Natural killer cell (primary cell): ENCODE data around the gene VEGFB. TPM values are rescaled to one million over a fixed set of nuclear protein-coding genes. Genes with fewer than 3 reads are reported as not detected.
A peak's percentile ranks its signal among the peaks of the same experiment; 100 is the strongest.

Source experiments
- ATAC-seq, 3 donors: fragments of 150-1000 bp in 2 of 3; fragments of 200-7000 bp in 1 of 3; cut with Tn5 transposase; 1 replicate in 1 of 3; 2 replicates in 2 of 3; pipeline ENCODE4 v1.10.0; 2021; ENCODE audit warnings: mild to moderate bottlenecking in 2 of 3, moderate library complexity in 2 of 3
- DNase-seq, 2 donors: peaks; one replicate each; pipeline versions ENCODE4 v3.0.0 to v3.0.0-alpha.2; 2013 to 2021; ENCODE audit warnings: mixed read lengths in 1 of 2
- H3K27ac ChIP-seq: one replicate; pipeline ENCODE4 v1.5.1; 2013; ENCODE audit warnings: mild to moderate bottlenecking, low read length
- H3K27me3 ChIP-seq: one replicate; pipeline ENCODE4 v1.6.1; 2013; ENCODE audit warnings: low read length; ENCODE audit not compliant: control insufficient read depth, insufficient read depth
- H3K36me3 ChIP-seq: one replicate; pipeline ENCODE4 v1.6.1; 2013; ENCODE audit warnings: low read length; ENCODE audit not compliant: control insufficient read depth, insufficient read depth
- H3K4me1 ChIP-seq: one replicate; pipeline ENCODE4 v1.6.1; 2013; ENCODE audit warnings: low read length; ENCODE audit not compliant: control insufficient read depth, insufficient read depth
- H3K4me3 ChIP-seq: one replicate; pipeline ENCODE4 v1.5.1; 2013; ENCODE audit warnings: low read length
- H3K9me3 ChIP-seq: one replicate; pipeline ENCODE4 v1.6.1; 2013; ENCODE audit warnings: low read length; ENCODE audit not compliant: control insufficient read depth, insufficient read depth
- H3K27ac Mint-ChIP-seq, 2 donors: one replicate each; pipeline ENCODE4 v1.8.0; 2022; ENCODE audit warnings: mild to moderate bottlenecking in 2 of 2, mixed read lengths in 2 of 2, moderate library complexity in 1 of 2
- H3K27me3 Mint-ChIP-seq, 2 donors: one replicate each; pipeline ENCODE4 v1.8.0; 2022; ENCODE audit warnings: low read depth in 2 of 2, mixed read lengths in 2 of 2
- H3K36me3 Mint-ChIP-seq: one replicate; pipeline ENCODE4 v1.8.0; 2022; ENCODE audit warnings: mixed read lengths
- H3K4me1 Mint-ChIP-seq, 2 donors: one replicate each; pipeline ENCODE4 v1.8.0; 2022; ENCODE audit warnings: mixed read lengths in 2 of 2
- H3K4me3 Mint-ChIP-seq: one replicate; pipeline ENCODE4 v1.8.0; 2022; ENCODE audit warnings: mild to moderate bottlenecking, moderate library complexity, mixed read lengths
- H3K9me3 Mint-ChIP-seq, 2 donors: one replicate each; pipeline ENCODE4 v1.8.0; 2022; ENCODE audit warnings: mixed read lengths in 2 of 2
- WGBS: methylation state at CpG from one replicate; pipeline ENCODE4 v1.1.7; 2013; ENCODE audit warnings: missing lambda C conversion rate; ENCODE audit not compliant: insufficient coverage; 5-methylcytosine and 5-hydroxymethylcytosine counted together
- intact Hi-C: fragments of 100-400 bp; cut with micrococcal nuclease; formaldehyde crosslinking; loops from one replicate; pipeline ENCODE4 v1.14.2; 2022
- total RNA-seq, 4 donors: library from RNA; stranded (reverse); fragments of 120-200 nt in 1 of 4; gene quantifications; one replicate each; pipeline versions ENCODE4 v1.2.3 to v1.2.4, GENCODE V29; 2013 to 2022
- TF ChIP-seq, protein P1 (sequence below): fragments of 200-600 bp; IDR thresholded peaks from one replicate; pipeline ENCODE4 v1.8.0; 2022; ENCODE audit warnings: antibody characterized with exemption

Gene VEGFB
- total RNA-seq, 3 donors from 2014 or later (not counting 1 experiment from before 2014, with no cell fraction given): 30.7 to 38.7 (median 37.3) TPM

DNA sequence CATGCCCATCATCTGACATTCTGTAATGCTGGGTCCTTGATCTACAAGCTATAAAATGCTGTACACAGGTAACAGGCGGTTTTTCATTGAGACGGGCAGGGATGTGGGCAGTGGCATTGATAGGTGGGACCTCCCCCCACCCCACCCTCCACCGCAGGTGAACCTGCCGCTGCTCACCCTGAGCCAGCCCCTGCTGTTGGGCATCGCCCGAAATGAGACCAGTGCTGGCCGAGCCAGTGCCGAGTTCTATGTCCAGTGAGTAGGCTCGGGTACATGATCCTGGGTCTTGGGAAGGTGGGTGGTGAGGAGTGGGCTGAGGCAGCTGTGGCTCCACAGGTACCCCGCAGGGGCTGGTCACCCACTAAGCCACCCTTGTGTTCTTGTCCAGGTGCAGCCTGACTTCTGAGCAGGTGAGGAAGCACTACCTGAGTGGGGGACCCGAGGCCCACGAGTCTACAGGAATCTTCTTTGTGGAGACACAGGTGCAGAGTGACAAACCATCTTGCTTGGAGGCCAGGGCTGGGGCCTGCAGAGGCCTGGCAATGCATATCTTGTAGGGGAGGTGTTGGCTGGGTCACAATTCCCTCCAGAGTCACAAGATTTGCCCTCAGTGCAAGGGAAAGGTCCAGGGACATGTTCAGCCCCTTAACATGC is 5.2 kb upstream of the VEGFB start:
- no peaks in the 10 kb centered on the region for H3K27me3 Mint-ChIP-seq
- Histone ChIP-seq H3K27me3 (no peaks in the 10 kb centered on the region), H3K9me3 (no peaks in the 10 kb centered on the region), H3K4me3 (no peak overlapping the region), H3K36me3 (no peaks in the 10 kb centered on the region), H3K4me1 (peaks cover 71% of the 10 kb centered on the region), H3K27ac (peak overlapping the region; percentile 95)
- H3K9me3 Mint-ChIP-seq: no peaks in the 10 kb centered on the region
- DNase-seq (no peak), ATAC-seq (no peak)
- TF ChIP-seq, protein P1, sequence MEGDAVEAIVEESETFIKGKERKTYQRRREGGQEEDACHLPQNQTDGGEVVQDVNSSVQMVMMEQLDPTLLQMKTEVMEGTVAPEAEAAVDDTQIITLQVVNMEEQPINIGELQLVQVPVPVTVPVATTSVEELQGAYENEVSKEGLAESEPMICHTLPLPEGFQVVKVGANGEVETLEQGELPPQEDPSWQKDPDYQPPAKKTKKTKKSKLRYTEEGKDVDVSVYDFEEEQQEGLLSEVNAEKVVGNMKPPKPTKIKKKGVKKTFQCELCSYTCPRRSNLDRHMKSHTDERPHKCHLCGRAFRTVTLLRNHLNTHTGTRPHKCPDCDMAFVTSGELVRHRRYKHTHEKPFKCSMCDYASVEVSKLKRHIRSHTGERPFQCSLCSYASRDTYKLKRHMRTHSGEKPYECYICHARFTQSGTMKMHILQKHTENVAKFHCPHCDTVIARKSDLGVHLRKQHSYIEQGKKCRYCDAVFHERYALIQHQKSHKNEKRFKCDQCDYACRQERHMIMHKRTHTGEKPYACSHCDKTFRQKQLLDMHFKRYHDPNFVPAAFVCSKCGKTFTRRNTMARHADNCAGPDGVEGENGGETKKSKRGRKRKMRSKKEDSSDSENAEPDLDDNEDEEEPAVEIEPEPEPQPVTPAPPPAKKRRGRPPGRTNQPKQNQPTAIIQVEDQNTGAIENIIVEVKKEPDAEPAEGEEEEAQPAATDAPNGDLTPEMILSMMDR: no peak
- intact Hi-C loops: no loop called here
- H3K4me3 Mint-ChIP-seq: peak overlapping the region; percentile 94
- peaks cover 24 to 53% of the 10 kb centered on the region in 2 donors for H3K4me1 Mint-ChIP-seq
- no peaks in the 10 kb centered on the region for H3K36me3 Mint-ChIP-seq
- WGBS: 92% methylated on average over 10 of the region's 12 CpGs
- H3K27ac Mint-ChIP-seq: peak overlapping the region; percentile 93 to 97

DNA sequence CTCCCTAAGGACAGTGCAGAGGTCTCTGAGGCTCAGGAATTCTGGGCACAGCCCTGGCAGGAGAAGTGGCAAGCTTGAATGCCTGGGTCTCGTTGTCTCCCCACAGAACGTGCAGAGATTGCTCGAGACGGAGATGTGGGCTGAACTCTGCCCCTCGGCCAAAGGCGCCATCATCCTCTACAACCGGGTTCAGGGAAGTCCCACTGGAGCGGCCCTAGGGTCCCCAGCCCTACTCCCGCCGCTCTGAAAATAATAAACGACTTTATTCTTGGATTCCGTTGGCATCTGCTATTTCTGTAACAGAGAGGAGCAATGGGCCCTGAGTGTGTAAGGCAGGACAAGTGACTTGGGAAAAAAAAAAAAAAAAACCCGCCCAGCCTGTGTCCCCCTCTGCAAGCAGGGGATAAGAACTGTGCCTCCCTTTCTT is 4.6 kb upstream of the VEGFB start:
- peak overlapping the region; percentile 94 for H3K4me3 Mint-ChIP-seq
- DNase-seq: peak in 1 of 2 donors; percentile 16
- H3K9me3 ChIP-seq: no peaks in the 10 kb centered on the region
- 61% methylated on average over 13 of the region's 13 CpGs for WGBS
- H3K4me1 Mint-ChIP-seq: peaks cover 24 to 50% of the 10 kb centered on the region in 2 donors
- TF ChIP-seq, protein P1: no peak
- intact Hi-C loops: loop anchor here (1.0 kb wide), 4 partner anchors 12 to 43 kb away; partner anchors contain the start of genes FKBP2 and STIP1
- H3K36me3 ChIP-seq: no peaks in the 10 kb centered on the region
- ATAC-seq: no peak
- H3K9me3 Mint-ChIP-seq: no peaks in the 10 kb centered on the region
- peak overlapping the region; percentile 93 to 97 for H3K27ac Mint-ChIP-seq
- no peaks in the 10 kb centered on the region for H3K36me3 Mint-ChIP-seq
- H3K27ac ChIP-seq: peak overlapping the region; percentile 95
- H3K27me3 Mint-ChIP-seq: no peaks in the 10 kb centered on the region
- H3K27me3 ChIP-seq: no peaks in the 10 kb centered on the region
- H3K4me1 ChIP-seq: peaks cover 67% of the 10 kb centered on the region
- H3K4me3 ChIP-seq: peak overlapping the region; percentile 93

DNA sequence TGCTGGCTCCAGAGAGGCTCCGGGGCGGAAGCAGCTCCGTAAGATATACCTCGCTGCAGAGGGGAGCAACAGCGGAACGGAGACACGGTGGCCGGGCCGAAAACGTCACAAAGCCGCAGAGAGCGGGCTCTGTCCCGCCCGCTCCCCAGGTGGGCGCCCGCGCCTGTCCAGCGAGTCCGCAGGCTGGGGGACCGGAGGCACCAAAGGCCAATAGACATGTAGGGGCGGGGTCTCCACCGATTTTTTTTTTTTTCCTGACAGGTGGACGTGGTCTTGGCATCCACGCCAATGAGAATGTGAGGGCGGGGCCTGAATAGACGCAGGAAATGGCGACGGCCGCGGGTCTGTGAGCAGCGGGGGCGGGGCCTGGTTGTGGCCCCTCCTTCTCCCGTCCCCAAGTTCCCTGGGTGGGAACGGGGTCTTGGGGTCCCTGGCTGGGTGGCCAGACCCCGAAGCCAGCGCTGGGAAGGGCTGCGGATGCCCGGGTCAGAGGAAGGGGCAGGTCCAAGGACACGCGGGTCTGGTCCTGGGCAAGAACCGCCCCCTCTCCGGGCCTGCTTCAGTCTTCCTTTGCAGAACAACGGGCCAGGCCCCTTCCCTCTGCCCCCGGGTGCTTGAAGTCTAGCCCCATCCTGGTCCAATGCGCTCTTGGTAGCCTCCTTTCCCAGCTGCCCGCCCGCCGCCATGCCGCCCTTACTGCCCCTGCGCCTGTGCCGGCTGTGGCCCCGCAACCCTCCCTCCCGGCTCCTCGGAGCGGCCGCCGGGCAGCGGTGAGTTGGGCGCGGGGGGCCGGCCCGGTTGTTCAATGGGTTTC is 4.0 kb upstream of the VEGFB start, which contains the start of gene DNAJC4:
Gene DNAJC4, plus strand, starts transcription at position 378 of the 814 bp plus-strand sequence. Its CDS starts 307 bp downstream, at position 685.
- Histone ChIP-seq H3K9me3 (no peaks in the 10 kb centered on the region), H3K36me3 (no peaks in the 10 kb centered on the region), H3K27me3 (no peaks in the 10 kb centered on the region), H3K27ac (peak within 1 kb of the TSS; percentile 95), H3K4me1 (peaks cover 66% of the 10 kb centered on the region), H3K4me3 (peak within 1 kb of the TSS; percentile 93)
- ATAC-seq: peak; percentile 64 to 78 (median 65)
- TF ChIP-seq, protein P1: no peak
- H3K4me1 Mint-ChIP-seq: peaks cover 22 to 49% of the 10 kb centered on the region in 2 donors
- intact Hi-C loops: loop anchor here (1.0 kb wide), 4 partner anchors 11 to 44 kb away; partner anchors contain the start of genes FKBP2 and STIP1
- no peaks in the 10 kb centered on the region for H3K36me3 Mint-ChIP-seq
- H3K27ac Mint-ChIP-seq: peak within 1 kb of the TSS; percentile 93 to 97
- no peaks in the 10 kb centered on the region for H3K9me3 Mint-ChIP-seq
- under 1% methylated on average over 62 of the region's 62 CpGs for WGBS
- no peaks in the 10 kb centered on the region for H3K27me3 Mint-ChIP-seq
- DNase-seq: peak; percentile 86 to 92
- peak within 1 kb of the TSS; percentile 94 for H3K4me3 Mint-ChIP-seq
